HG03354 (cell line): ENCODE data around the gene MSX2.

ENCODE experiments used
- ATAC-seq: cut with Tn5 transposase; IDR thresholded peaks from one replicate; pipeline ENCODE4 v1.9.1; 2021; ENCODE audit warnings: mild to moderate bottlenecking; ENCODE audit not compliant: unreplicated experiment, poor library complexity, severe bottlenecking

The MSX2 gene

GRCh38 chr5:174724484-174725260, at the start of gene MSX2:
Gene MSX2, plus strand, starts transcription at chr5:174724582. Its CDS starts 78 bp downstream, at chr5:174724660.
- ATAC-seq, result no peak

- no peak for ATAC-seq
Measured at GRCh38 chr5:174675110-174675509, 49.3 kb upstream of the MSX2 start.

DNA sequence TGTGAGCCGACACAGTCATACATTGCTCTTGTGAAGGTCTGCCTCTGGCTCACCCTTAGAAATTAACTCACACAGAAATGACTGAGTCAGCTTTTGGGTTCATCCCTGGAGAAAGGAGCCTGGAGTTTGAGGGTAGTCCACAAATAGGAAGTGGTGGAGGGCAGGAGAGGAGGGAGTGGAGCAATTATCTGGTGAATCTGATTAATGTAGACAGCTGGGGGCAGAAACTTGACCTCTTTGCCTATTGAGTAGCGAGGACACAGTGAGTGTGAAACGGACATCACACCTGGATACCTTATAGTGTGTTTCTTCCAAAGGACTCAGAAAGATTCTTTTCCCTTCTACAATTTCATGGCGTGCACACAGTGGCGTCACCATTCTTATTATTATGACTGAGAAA, 48.5 kb upstream of the MSX2 start:
- ATAC-seq, result no peak

DNA sequence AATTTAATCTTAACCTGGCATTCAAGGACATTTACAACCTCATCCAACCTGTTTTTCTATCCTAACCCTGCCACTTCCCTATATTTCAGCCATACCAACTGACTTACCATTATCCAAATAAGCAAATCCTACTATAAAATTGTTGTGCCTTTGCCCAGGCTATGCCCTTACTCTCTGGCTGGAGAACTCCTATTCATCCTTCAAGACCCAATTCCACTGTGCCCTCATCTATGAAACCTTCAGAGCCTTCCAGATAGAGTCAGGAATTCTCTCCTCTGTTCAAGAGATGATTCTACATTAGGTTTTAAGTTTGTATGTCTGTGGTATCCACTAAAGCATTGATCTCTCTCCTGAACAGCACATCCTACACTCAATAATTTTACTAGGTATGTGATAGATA, 46.3 kb upstream of the MSX2 start:
- ATAC-seq, result no peak

- no peak for ATAC-seq
Measured at GRCh38 chr5:174680901-174681565, 43.3 kb upstream of the MSX2 start.

GRCh38 chr5:174687503-174687902, 36.9 kb upstream of the MSX2 start:
- no peak for ATAC-seq

GRCh38 chr5:174688441-174689354, 35.7 kb upstream of the MSX2 start:
- no peak for ATAC-seq

DNA sequence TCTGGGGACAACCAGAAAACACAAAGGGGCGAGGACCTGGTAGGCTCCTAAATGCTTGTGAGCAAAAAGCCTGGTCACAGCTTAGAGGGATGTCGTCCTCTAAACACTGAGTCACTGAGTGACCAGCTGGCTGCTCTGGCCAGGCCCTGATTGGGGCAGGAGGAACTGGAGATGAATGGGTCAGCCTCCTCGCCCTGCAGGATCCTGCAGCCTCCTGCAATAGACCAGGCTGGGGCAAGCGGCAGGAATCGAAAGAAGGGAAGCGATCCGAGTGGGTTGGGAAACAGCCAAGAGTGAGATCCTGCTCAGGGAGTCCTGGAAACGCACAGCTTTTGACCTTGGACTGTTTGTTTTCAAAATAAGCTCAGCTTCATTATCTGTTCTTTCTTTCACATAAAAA, 34.1 kb upstream of the MSX2 start:
- ATAC-seq, result no peak

DNA sequence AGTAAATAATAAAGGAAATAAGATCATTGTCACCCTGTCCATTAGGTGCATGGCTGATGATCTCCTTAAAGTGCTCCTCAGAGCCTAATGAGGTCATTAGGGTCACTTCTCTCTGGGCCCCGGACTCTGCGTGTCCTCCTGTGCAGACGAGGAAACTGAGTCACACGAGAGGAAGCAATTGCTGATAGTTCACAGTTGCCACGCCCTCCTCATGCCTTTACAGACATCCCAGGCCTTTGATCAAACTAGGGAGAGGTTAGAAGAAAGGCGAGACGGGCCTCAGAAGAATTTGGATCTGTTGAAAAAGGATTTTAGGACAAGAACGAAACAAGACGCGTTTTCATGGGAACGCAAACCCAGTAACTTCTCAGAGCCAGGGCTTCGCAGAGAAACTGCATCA, 32.0 kb upstream of the MSX2 start:
- no peak for ATAC-seq

DNA sequence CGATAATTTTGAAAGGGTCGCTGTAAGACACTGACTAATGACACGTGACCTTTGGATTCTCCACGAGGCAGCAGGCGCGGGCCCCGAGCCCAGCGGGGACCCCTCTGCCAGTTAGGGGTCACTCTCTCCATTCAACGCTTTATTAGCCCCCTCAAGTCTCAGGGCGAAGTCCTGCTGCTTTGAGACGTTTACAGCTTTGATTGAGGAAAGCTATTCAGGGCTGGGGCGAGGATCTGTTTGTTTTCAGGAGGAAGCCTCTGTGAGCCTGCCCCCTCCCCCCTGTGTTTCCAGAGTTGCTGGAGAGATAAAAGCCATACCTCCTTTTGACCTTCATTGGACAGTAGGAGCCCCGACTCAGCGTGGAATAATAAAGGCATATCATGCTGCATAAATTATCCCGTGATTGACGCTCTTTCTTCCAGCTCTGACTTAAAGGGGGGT, 31.4 kb upstream of the MSX2 start:
- ATAC-seq, result no peak

DNA sequence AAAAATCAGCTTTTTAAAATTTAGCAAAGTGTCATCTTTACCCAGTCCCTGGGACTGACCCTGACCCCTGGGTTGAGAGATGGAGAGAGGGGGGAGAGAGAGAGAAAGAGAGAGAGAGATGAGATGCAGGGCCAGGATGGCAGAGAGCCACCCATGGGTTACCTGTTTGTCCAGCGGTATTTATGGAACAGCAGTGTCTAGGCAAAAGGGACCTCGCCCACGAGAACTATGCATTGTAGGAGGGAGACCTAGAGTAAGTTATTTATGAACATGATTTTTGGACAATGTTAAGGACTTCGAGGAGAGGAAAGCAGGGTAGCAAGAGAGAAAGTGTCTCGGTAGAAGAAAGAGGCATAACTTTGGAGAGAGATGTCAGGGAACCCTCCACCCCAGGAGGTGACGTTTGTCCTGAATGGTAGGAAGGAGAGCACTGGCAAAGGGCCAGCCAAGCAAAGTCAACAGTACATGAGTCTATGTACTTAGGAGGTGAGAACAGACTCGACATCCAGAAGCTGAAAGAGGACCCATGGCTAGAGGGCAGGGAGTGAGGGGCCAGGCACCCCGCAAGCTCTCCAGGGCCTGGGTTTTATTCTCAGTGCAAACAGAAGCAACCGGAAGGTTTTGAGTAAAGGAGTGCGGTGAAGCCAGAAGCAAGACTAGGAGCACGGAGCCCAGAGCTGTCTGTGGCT, 30.5 kb upstream of the MSX2 start:
- ATAC-seq, result no peak

- ATAC-seq, result no peak
Measured at GRCh38 chr5:174694611-174695010, 29.8 kb upstream of the MSX2 start.

- ATAC-seq, result no peak
Measured at GRCh38 chr5:174698156-174698555, 26.2 kb upstream of the MSX2 start.

- no peak for ATAC-seq
Measured at GRCh38 chr5:174699131-174699530, 25.3 kb upstream of the MSX2 start.

- no peak for ATAC-seq
Measured at GRCh38 chr5:174706997-174707572, 17.3 kb upstream of the MSX2 start.

DNA sequence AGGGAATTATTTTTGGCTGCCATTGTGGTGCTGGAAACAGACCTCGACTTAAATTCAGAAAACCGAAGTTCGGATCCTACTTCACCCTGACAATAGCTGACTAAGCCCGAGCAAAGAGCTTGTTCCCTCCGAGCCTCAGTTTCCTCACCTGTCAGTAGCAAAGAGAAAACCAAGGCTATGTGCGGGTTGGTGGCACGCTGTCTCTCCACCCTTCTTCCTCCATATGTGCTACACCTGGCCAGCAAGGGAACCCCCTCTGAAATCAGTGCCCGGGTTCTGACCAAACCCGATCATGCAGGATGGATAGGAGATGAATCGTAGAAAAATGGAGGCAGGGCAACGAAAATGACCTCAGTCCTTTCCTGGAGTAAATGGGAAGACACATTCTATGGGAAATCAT, 16.7 kb upstream of the MSX2 start:
- no peak for ATAC-seq

GRCh38 chr5:174708476-174709207, 15.7 kb upstream of the MSX2 start:
- no peak for ATAC-seq

DNA sequence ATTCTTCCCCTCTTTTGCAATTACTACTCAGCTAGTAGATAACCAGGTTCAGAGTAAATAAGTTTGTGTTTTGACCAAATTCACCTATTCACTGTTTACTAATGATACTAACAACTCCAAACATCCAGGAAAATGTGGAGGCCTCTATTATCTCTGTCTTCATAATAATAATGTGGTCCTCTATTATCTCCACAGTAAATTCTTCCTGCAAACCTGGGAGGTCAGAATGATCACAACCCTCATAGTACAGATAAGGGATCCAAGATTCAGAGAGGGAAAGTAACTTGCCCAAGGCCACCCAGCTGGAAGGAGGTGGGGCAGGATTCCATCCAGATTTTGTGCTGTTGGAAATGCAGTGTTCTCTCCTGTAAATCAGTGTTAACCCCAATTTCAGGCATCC, 9.6 kb upstream of the MSX2 start:
- ATAC-seq, result no peak

DNA sequence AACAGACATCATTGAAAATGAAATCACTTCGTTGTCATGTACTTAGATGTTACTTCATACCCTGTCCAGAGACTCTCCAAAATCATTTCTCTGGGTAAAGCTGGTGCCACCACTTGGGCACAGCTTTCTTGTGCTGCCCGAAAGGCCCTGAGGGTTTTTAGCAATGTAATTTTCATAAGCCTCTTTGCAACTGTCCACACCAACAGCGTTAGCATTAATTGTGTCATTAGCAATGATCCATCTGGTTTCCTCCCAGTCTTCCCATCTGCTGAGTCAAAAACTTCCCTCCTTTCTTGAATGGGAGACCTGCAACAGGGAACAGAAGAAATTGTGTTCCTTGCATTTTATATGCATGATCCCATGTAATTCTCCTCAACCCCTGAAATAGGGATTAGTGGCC, 8.6 kb upstream of the MSX2 start:
- ATAC-seq, result no peak
